ENCODE data around the gene UBE2R2. TPM values are rescaled to one million over a fixed set of nuclear protein-coding genes. Genes with fewer than 3 reads are reported as not detected.

Gene UBE2R2
- total and polyA plus RNA-seq, 10 of the 15 experiments (the other 5 are each of a cell fraction or from before 2014, with no cell fraction given), result 7.2 to 32.8 (median 17.2) TPM

GRCh38 chr9:33924978-33925797 lies 108.2 kb downstream of the UBE2R2 start:
- TF ChIP-seq HSF1 (IDR thresholded peaks at IDR 0.05; ENCODE audit: low read depth, low read length) (no peak), POLR2A (IDR thresholded peaks at IDR 0.05; ENCODE audit: low read depth, low read length) (peak; percentile 31; the same call in 1 of the 2 replicates), CTCF (IDR thresholded peaks at IDR 0.05 in 2 of 3, conservative IDR thresholded peaks at IDR 0.05 in 1 of 3; ENCODE audit: control insufficient read depth in 2 of 3, extremely low read depth in 1 of 3, insufficient read depth in 1 of 3, low read depth in 3 of 3, low read length in 3 of 3) (peak; percentile 38 to 57 (median 47); a peak in 5 of 6 replicates), EP300 (IDR thresholded peaks at IDR 0.05; ENCODE audit: borderline replicate concordance in 1 of 2, control insufficient read depth in 1 of 2, low read depth in 2 of 2, low read length in 2 of 2) (no peak), RAD21 (IDR thresholded peaks at IDR 0.05; ENCODE audit: insufficient read depth, low read depth, low read length) (peak; percentile 41), MAX (IDR thresholded peaks at IDR 0.05; ENCODE audit: low read depth, low read length) (no peak), STAT1 (conservative IDR thresholded peaks at IDR 0.05) (no peak), NRF1 (conservative IDR thresholded peaks at IDR 0.05; ENCODE audit: low read depth, low read length) (no peak), SMC3 (IDR thresholded peaks at IDR 0.05; ENCODE audit: borderline replicate concordance, low read length) (peak; percentile 14; the same call in 1 of the 2 replicates), ZNF687 (IDR thresholded peaks at IDR 0.05) (no peak), YY1 (IDR thresholded peaks at IDR 0.05; ENCODE audit: low read depth, low read length) (no peak), BHLHE40 (IDR thresholded peaks at IDR 0.05; ENCODE audit: borderline replicate concordance in 1 of 2, low read depth in 2 of 2, low read length in 1 of 2) (no peak), EED (IDR thresholded peaks at IDR 0.05; ENCODE audit: low read depth) (no peak), RB1 (IDR thresholded peaks at IDR 0.05; ENCODE audit: borderline replicate concordance) (no peak)
- Histone ChIP-seq H3K9ac (ENCODE audit: control insufficient read depth, insufficient read depth, low read length) (no peak overlapping the region), H3K4me2 (ENCODE audit: control insufficient read depth, insufficient read depth) (no peak overlapping the region), H4K20me1 (ENCODE audit: control insufficient read depth, insufficient read depth) (no peaks in the 10 kb centered on the region), H2AFZ (ENCODE audit: control insufficient read depth, low read depth, low read length) (no peak overlapping the region), H3K79me2 (ENCODE audit: control insufficient read depth, insufficient read depth, low read length) (no peaks in the 10 kb centered on the region), H3K9me3 (replicated peaks; ENCODE audit: control insufficient read depth, insufficient read depth, low read length) (no peaks in the 10 kb centered on the region), H3K27ac (ENCODE audit: control insufficient read depth, insufficient read depth) (no peak overlapping the region), H3K4me3 (no peak overlapping the region), H3K27me3 (replicated peaks in 1 of 2; ENCODE audit: control insufficient read depth in 2 of 2, insufficient read depth in 2 of 2, low read length in 1 of 2) (no peaks in the 10 kb centered on the region), H3K4me1 (ENCODE audit: control insufficient read depth, insufficient read depth, low read length) (no peaks in the 10 kb centered on the region), H3K36me3 (ENCODE audit: control insufficient read depth in 2 of 2, insufficient read depth in 2 of 2, low read length in 1 of 2) (peaks cover 43 to 61% of the 10 kb centered on the region in 2 experiments)
- 73% methylated on average over 17 of the region's 17 CpGs for WGBS (ENCODE audit: insufficient coverage, insufficient replicate concordance, low lambda C conversion rate, missing lambda C conversion rate)
- ChIA-PET POLR2A (no interaction called here), SMC1A (ENCODE audit: uncharacterized antibody, unreplicated experiment) (interaction anchor here (0.8 to 2.1 kb wide), 8 partner anchors 11 to 253 kb away, joined by 3 to 12 read pairs (median 4); partner anchors contain the start of gene UBAP1), RAD21 (ENCODE audit: unreplicated experiment) (interaction anchor here (1.0 to 1.4 kb wide), 3 partner anchors 107 to 149 kb away, joined by 3 to 9 read pairs (median 8); no protein-coding TSS in a partner anchor), CTCF (interaction anchor here (0.6 to 3.8 kb wide), 16 partner anchors 11 to 820 kb away, joined by 3 to 28 read pairs (median 3); no protein-coding TSS in a partner anchor)
- DNase-seq (ENCODE audit: low read depth, low spot score) (no peak), ATAC-seq (peak; percentile 60), FAIRE-seq (no peak)
- BruUV-seq (replicated peaks), result no TSS peak
- in situ Hi-C loops (cut with MboI) (no loop called here), intact Hi-C loops (cut with micrococcal nuclease; ENCODE audit: unreplicated experiment) (loop anchor here (5.0 kb wide), 2 partner anchors 118 to 147 kb away; no protein-coding TSS in a partner anchor)

Data from GM12878 (cell line).